Measurements from ENCODE around the gene RAP1GDS1.

- TF ChIP-seq CTCF (IDR thresholded peaks at IDR 0.05 in 2 of 3, conservative IDR thresholded peaks at IDR 0.05 in 1 of 3; ENCODE audit: borderline replicate concordance in 1 of 3, insufficient read depth in 1 of 3, low read depth in 2 of 3, low read length in 2 of 3) (no peak), CBX3 (IDR thresholded peaks at IDR 0.05; ENCODE audit: low read depth) (no peak), MAX (IDR thresholded peaks at IDR 0.05) (no peak), CEBPB (IDR thresholded peaks at IDR 0.05; ENCODE audit: low read depth) (no peak), SP1 (IDR thresholded peaks at IDR 0.05; ENCODE audit: low read depth) (no peak), ZNF274 (IDR thresholded peaks at IDR 0.05; ENCODE audit: low read depth, low read length) (no peak), EZH2phosphoT487 (IDR thresholded peaks at IDR 0.05; ENCODE audit: borderline replicate concordance) (no peak), ATF3 (IDR thresholded peaks at IDR 0.05) (no peak), EZH2 (IDR thresholded peaks at IDR 0.05) (no peak), POLR2A (IDR thresholded peaks at IDR 0.05; ENCODE audit: borderline replicate concordance, extremely low read depth, insufficient read depth, insufficient read length) (no peak)
These were observed 84.7 kb downstream of the RAP1GDS1 start for GRCh38 chr4:98345838-98346237.
